ENCODE data around the gene STN1. TPM values are rescaled to one million over a fixed set of nuclear protein-coding genes. Genes with fewer than 3 reads are reported as not detected.

Gene STN1
- total RNA-seq, 1 experiment from 2014 or later = 20.0 TPM

- no peak for DNase-seq (ENCODE audit: low spot score)
These were observed 48.6 kb downstream of the STN1 start for GRCh38 chr10:103869336-103869735.

- no peak for DNase-seq (ENCODE audit: low spot score)
These were observed 49.8 kb downstream of the STN1 start for GRCh38 chr10:103868200-103868599.

GRCh38 chr10:103861505-103861904 lies 56.5 kb downstream of the STN1 start:
- no peak for DNase-seq (ENCODE audit: low spot score)

- peak; percentile 82 for DNase-seq (ENCODE audit: low spot score)
These were observed 58.6 kb downstream of the STN1 start for GRCh38 chr10:103859161-103860086.

GRCh38 chr10:103858360-103858759 lies 59.6 kb downstream of the STN1 start:
- no peak for DNase-seq (ENCODE audit: low spot score)

- DNase-seq (ENCODE audit: low spot score) = no peak
These were observed 61.2 kb downstream of the STN1 start for GRCh38 chr10:103856797-103857170.

GRCh38 chr10:103855852-103856796 lies 61.9 kb downstream of the STN1 start:
- no peak for DNase-seq (ENCODE audit: low spot score)

- no peak for DNase-seq (ENCODE audit: low spot score)
These were observed 62.6 kb downstream of the STN1 start, which contains the start of gene SH3PXD2A for GRCh38 chr10:103855424-103855823. TSS of gene SH3PXD2A (minus strand) at chr10:103855576. CDS start at chr10:103855266, 310 bp downstream.

GRCh38 chr10:103854686-103855391 lies 63.1 kb downstream of the STN1 start:
- no peak for DNase-seq (ENCODE audit: low spot score)

GRCh38 chr10:103854265-103854685 lies 63.7 kb downstream of the STN1 start:
- peak; percentile 27 for DNase-seq (ENCODE audit: low spot score)

- DNase-seq (ENCODE audit: low spot score) = no peak
These were observed 64.3 kb downstream of the STN1 start for GRCh38 chr10:103853428-103854264.

- no peak for DNase-seq (ENCODE audit: low spot score)
These were observed 65.1 kb downstream of the STN1 start for GRCh38 chr10:103852856-103853255.

- DNase-seq (ENCODE audit: low spot score) = no peak
These were observed 65.7 kb downstream of the STN1 start for GRCh38 chr10:103852189-103852711.

- peak; percentile 43 for DNase-seq (ENCODE audit: low spot score)
These were observed 66.7 kb downstream of the STN1 start for GRCh38 chr10:103851261-103851660.

GRCh38 chr10:103850572-103850895 lies 67.5 kb downstream of the STN1 start:
- DNase-seq (ENCODE audit: low spot score) = no peak

- no peak for DNase-seq (ENCODE audit: low spot score)
These were observed 68.0 kb downstream of the STN1 start for GRCh38 chr10:103849880-103850571.

- no peak for DNase-seq (ENCODE audit: low spot score)
These were observed 68.6 kb downstream of the STN1 start for GRCh38 chr10:103849212-103849877.

GRCh38 chr10:103847909-103848468 lies 70.0 kb downstream of the STN1 start:
- no peak for DNase-seq (ENCODE audit: low spot score)

GRCh38 chr10:103847346-103847745 lies 70.6 kb downstream of the STN1 start:
- no peak for DNase-seq (ENCODE audit: low spot score)

Data from HT-29 (cell line).